Measurements from ENCODE around the gene TUSC2. TPM values are rescaled to one million over a fixed set of nuclear protein-coding genes. Genes with fewer than 3 reads are reported as not detected.

The TUSC2 gene
- total RNA-seq, 3 donors from 2014 or later: 23.8 to 35.7 (median 25.8) TPM

DNA sequence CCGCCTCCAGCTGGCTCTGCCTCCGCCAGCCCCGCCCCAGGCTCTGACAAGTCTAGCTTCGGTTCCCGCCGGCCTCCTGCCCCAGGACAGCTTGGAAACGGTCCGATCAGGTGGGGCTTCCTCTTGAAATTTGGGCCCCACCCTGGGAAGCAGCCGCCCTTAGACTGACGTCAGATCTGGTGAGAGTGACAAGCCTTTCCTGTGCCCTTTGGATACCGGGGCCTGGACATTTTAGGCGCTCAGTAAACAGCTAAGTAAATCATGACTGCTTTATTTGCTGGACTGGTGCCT, 28.4 kb downstream of the TUSC2 start:
- ATAC-seq: no peak
- DNase-seq: no peak
- H3K9me3 ChIP-seq: no peaks in the 10 kb centered on the region
- intact Hi-C loops (cut with DNase I, micrococcal nuclease): no loop called here
- TF ChIP-seq, protein P1, sequence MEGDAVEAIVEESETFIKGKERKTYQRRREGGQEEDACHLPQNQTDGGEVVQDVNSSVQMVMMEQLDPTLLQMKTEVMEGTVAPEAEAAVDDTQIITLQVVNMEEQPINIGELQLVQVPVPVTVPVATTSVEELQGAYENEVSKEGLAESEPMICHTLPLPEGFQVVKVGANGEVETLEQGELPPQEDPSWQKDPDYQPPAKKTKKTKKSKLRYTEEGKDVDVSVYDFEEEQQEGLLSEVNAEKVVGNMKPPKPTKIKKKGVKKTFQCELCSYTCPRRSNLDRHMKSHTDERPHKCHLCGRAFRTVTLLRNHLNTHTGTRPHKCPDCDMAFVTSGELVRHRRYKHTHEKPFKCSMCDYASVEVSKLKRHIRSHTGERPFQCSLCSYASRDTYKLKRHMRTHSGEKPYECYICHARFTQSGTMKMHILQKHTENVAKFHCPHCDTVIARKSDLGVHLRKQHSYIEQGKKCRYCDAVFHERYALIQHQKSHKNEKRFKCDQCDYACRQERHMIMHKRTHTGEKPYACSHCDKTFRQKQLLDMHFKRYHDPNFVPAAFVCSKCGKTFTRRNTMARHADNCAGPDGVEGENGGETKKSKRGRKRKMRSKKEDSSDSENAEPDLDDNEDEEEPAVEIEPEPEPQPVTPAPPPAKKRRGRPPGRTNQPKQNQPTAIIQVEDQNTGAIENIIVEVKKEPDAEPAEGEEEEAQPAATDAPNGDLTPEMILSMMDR (IDR thresholded peaks at IDR 0.05): no peak
- peak overlapping the region; percentile 13 for H3K4me3 ChIP-seq
- peaks cover 6% of the 10 kb centered on the region for H3K36me3 ChIP-seq (ENCODE audit: low read depth)
- H3K4me1 ChIP-seq (ENCODE audit: low read depth): peaks cover 14% of the 10 kb centered on the region

DNA sequence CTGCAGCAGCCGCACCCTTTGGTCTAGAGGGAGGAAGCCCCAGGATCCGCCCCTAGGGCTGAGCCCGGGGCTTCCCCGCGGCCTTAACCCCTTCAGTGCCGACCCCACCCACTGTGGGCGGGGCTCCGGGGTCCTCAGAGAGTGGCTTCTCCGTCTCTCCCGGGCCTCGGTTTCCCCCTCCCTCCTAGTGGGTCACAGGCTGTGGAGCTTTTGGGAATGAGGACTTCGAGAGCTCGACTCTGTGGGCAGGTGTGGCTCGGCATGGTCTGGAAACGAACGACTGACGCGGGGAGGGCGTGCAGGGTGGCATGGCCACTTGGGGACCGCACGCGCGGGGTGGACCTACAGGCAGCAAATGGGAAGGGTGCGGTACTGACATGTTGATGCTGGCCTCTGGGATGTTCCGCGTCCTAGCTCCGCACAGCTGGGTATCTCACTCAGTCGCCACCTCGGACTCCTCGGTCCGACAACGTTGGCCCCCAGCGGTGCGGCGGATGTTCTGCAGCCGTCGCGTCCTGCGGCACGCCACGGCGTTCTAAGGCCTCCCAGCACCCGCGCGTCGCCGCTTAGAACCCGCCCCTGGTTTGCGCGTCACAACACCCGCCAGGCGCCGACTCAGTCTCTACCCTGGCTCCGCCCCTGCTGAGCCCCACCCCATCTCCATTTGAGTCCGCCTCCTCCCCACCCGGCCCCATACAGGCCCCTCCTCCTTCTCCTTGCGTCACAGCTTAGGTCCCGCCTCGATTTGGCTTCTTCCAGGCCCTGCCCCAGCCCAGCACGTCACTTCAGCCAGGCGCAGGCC, 29.0 kb downstream of the TUSC2 start, which contains the start of the genes HYAL3 and NAA80:
HYAL3 (minus strand) TSS at position 570 of the 802 bp plus-strand sequence. CDS start 3,803 bp downstream, outside the sequence.
NAA80 (minus strand) TSS at position 570 of the 802 bp plus-strand sequence. CDS start 1,942 bp downstream, outside the sequence.
- ATAC-seq (peak; percentile 86), DNase-seq (peak; percentile 99 to 100 (median 100))
- Histone ChIP-seq H3K36me3 (ENCODE audit: low read depth) (peaks cover 6% of the 10 kb centered on the region), H3K4me1 (ENCODE audit: low read depth) (peaks cover 14% of the 10 kb centered on the region), H3K4me3 (peak within 1 kb of the TSS; percentile 20), H3K9me3 (no peaks in the 10 kb centered on the region)
- intact Hi-C loops (cut with DNase I, micrococcal nuclease): no loop called here
- TF ChIP-seq, protein P1 (IDR thresholded peaks at IDR 0.05): peak; percentile 33

DNA sequence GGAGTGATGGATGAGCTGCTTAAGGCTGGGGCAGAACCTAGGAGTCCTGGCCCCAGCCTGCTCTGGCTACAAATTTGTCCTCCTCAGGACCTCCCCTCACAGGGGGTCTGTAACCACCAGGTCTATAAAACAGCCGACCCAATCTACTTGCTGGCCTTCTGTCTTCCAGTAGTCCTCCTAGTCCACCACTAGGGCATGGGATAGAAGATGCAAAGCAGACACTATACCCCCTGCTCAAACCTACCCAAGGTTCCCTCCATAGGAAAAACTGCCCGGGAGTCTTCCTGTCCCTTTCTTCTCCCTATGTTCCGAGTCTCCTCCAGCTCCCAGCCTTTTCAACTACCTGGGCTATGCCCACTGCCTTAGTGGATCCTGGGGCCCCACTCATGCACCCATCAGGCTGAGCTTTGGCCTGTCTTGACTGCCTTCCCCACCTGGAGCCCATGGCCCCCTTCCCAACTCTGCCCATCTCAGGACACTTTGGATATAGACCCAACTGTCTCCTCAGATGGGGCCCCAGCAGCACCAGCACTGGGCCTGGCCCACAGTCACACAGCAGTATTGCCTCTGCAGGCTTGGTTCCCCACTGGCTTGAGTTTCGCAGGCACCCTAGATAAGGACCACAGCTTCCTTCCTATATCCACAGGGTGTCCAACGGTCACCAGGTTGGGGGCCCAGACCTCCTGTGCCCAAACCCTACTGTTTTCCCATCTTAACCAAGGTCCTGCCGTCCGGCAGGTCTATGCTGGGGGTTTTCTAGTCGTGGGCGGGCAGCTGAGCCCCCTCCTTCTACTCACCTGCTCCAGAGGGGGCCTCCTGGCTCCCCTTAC, 29.9 kb downstream of the TUSC2 start:
- TF ChIP-seq, protein P1 (IDR thresholded peaks at IDR 0.05): no peak
- intact Hi-C loops (cut with DNase I, micrococcal nuclease): no loop called here
- peak in 1 of 3 donors; percentile 55 for DNase-seq
- no peak for ATAC-seq
- peaks cover 14% of the 10 kb centered on the region for H3K4me1 ChIP-seq (ENCODE audit: low read depth)
- H3K9me3 ChIP-seq: no peaks in the 10 kb centered on the region
- no peak overlapping the region for H3K4me3 ChIP-seq
- peaks cover 6% of the 10 kb centered on the region for H3K36me3 ChIP-seq (ENCODE audit: low read depth)

DNA sequence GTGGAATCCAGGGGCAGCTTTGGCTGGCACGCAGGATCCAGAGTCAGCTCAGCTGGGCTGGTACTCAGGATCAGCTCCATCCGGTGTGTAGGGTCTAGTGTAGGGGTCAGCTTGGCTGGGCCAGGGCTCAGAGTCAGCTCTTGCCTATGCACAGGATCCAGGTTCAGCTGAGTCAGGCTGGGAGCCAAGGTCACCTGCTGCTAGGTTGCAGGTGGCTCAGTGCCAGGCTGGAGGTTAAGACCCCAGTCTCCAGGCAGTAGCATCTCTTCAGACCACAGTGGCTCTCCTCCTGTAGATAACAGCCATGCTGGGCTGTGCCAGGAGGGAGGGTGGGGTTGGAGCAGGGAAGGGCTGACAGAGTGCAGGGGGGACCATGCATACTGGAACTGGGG, 30.6 kb downstream of the TUSC2 start:
- peak; percentile 37 to 61 (median 40) for DNase-seq
- intact Hi-C loops (cut with DNase I, micrococcal nuclease): no loop called here
- ATAC-seq: no peak
- H3K4me1 ChIP-seq (ENCODE audit: low read depth): peaks cover 19% of the 10 kb centered on the region
- H3K9me3 ChIP-seq: no peaks in the 10 kb centered on the region
- TF ChIP-seq, protein P1 (IDR thresholded peaks at IDR 0.05): no peak
- H3K4me3 ChIP-seq: no peak overlapping the region
- peaks cover 6% of the 10 kb centered on the region for H3K36me3 ChIP-seq (ENCODE audit: low read depth)

DNA sequence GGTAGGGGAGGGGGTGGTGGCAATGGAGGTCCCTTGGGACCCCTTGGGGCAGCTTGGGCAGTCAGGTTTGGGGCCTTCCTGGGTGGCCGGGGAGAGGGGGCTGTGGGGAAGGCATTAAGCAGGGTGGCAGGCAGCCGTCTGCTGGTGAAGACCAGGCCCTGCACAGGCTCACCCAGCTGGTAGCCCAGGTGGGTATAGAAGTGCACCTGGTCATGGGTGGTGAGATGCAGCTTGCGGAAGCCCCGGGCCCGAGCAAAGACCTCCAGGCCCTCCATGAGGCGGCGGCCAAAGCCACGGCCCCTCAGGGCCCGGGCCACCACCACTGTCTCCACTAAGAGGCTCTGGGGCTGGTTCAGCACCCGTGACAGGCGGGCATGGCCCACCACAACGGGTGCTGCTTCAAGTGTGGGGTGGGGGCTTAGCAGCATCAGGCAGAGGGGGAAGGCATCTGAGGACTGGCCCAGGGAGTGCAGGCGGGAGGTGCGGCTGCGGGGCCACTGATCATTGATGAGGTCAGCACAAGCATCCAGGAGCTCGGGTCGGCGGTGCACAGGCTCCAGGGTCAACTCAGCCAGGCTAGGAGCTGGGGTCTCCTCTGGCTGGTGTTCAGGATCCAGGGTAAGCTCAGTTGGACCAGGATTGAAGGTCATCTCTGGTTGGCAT, 31.2 kb downstream of the TUSC2 start:
- intact Hi-C loops (cut with DNase I, micrococcal nuclease): no loop called here
- TF ChIP-seq, protein P1 (IDR thresholded peaks at IDR 0.05): no peak
- DNase-seq: peak in 2 of 3 donors; percentile 39 to 60
- peaks cover 19% of the 10 kb centered on the region for H3K4me1 ChIP-seq (ENCODE audit: low read depth)
- no peak overlapping the region for H3K4me3 ChIP-seq
- ATAC-seq: no peak
- peaks cover 6% of the 10 kb centered on the region for H3K36me3 ChIP-seq (ENCODE audit: low read depth)
- H3K9me3 ChIP-seq: no peaks in the 10 kb centered on the region

All from mucosa of descending colon (tissue), 3 donors.